GM19397 (cell line): ENCODE results near the gene ABCC1.
"Not testable (repeated sequence)": the region's sequence is repeated elsewhere in the genome, so short reads cannot be mapped to it uniquely, and the experiment has no call there.

Experiments
- ATAC-seq: cut with Tn5 transposase; IDR thresholded peaks from one replicate; pipeline ENCODE4 v1.9.1; 2021; ENCODE audit warnings: mild to moderate bottlenecking, moderate library complexity; ENCODE audit not compliant: unreplicated experiment

The ABCC1 gene

DNA sequence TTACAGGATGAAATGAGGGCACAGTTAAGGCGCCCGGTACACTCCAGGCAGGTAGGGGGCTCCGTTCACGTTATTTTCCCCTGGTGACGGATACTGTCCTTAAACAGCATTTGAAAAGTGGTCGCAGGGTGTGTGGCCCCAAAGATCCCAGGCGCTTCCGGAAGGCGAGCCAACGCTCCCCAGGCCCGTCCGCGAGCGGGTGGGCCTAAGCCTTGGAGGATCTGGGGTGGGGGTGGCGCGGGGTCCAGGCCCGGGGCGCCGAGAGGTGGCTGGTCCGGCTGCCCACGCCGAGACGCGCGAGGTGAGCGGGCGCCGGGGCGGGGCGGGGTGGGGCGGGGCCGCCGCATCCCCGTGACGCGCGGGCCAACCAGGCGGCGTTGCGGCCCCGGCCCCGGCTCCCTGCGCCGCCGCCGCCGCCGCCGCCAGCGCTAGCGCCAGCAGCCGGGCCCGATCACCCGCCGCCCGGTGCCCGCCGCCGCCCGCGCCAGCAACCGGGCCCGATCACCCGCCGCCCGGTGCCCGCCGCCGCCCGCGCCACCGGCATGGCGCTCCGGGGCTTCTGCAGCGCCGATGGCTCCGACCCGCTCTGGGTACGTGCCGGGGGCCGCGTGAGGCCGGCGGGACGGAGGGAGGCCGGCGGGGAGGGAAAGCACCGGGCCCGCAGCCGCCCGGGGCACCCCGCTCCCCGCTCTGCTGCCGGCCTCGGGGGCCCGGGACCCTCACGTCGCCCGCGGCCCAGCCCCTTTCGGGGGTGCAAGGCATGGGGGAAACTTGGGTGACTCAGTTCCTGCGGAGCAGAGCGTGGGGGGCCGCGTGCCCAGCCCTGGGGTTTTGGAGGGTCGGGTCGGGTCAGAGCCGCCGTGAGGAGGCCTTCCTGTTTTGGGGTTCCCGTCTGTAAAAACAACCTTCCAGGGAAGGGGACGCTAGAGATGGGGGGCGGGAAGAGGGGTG is at the start of gene ABCC1:
ABCC1 (plus strand) TSS at position 407 of the 951 bp plus-strand sequence; CDS start at position 543, 136 bp downstream.
- ATAC-seq = peak; percentile 64

DNA sequence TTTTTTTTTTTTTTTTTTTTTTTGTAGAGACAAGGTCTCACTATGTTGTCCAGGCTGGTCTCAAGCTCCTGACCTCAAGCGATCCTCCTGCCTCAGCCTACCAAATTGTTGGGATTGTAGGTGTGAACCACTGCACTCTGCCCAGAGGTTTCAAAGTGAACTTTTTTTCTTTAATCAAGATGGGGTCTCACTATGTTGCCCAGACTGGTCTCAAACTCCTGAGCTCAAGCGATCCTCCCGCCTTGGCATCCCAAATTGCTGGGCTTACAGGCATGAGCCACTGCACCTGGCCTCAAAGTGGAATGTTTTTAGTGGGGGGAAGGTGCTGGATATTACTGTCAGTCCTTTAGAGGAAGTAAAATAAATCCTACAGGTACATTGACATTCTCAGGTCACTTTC is 49.1 kb upstream of the ABCC1 start:
- no peak for ATAC-seq

DNA sequence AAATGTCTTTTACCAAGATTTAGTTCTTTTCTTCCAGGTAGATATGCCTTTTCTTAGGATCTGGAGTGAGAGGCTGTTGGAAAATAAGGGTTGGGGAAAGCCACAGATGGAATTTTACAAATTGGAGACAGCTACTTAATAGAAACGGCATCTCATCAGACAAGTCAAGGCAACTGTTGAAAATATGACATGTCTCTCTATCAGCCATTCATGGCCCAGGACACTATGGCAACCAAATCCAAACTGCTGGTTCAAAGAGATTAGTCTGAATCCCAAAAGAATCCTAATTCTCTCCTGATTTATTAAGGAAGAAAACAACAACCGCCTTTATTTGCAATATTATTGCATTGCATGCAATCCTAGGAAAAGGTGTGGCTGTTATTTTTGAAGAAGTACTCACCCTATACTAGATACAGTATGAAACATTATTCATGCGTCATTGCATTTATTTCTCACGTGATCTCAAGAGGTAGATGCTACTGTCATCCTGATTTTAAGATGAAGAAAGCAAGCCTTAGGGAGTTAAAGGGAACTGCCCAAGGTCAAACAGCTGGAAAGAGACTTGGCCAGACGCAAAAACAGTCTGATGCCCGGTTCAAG is 48.4 kb upstream of the ABCC1 start:
- ATAC-seq = no peak

DNA sequence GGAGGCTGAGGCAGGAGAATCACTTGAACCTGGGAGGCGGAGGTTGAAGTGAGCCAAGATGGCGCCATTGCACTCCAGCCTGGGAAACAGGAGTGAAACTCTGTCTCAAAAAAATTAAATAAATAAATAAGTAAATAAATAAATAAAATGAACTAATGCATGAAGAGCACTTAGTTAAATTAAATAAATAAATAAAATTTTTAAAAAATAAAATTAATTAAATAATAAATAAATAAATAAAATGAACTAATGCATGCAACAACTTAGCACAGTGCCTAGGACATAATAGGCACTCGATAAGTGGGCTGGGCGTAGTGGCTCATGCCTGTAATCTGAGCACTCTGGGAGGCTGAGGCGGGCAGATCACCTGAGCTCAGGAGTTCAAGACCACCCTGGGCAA is 45.5 kb upstream of the ABCC1 start:
- ATAC-seq = no peak

DNA sequence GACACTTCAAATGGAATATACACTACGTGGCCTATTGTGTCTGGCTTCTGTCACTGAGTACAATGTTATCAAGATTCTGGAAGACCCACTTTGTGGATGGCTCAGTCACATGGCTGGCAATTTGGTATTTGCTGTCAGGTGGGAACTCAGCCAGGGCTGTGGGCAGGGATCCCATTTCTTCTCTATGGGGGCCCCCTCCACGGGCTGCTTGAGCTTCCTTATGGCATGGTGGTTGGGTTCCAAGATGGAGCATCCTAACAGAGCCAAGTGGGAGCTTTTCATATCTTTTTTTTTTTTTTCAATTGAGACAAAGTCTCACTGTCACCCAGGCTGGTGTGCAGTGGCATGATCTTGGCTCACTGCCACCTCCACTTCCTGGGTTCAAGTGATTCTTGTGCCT is 43.0 kb upstream of the ABCC1 start:
- no peak for ATAC-seq

DNA sequence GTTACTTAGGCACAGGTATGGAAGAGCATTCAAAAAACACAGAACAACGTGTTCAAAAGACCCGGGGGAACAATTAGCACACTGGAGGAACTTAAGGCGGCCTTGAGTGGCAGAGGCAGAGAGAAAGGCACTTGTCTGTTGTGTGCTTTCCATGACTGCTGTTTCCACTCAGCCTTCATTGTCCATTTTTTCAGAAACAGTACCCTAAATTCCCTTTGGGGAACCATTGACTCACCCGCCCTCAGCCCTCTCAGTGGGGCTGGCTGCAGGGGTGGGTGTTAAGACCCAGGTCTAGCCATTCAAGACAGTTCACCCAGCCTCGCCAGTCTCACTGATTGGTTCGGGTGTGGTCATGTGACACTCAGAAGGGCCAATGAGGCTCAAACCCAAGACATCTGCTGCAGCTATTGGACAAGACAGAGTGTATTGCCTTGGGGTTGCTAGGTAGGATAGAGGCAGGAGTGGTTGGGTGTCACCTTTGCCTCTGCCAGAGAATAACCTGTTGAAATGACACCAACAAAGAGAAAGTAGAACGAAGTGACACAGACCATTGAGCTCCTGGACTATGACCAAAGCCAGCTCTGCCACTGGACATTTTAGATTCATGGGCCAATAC is 41.4 kb upstream of the ABCC1 start:
- ATAC-seq = peak; percentile 96

DNA sequence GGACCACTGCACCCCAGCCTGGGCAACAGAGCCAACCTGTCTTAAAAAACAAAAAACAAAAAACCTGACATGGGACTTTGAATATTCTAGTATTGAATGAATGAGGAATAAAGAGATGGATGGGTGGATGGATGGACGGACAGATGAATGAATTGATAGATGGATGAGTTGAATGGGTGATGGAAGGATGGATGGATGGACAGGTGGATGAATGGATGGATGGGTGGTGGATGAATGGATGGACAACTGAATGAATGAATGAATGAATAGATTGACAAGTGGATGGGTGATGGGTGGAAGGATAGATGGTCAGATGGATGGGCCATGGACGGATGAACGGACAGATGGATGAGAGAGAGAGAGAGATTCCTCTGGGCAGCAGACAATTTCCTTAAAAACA is 38.2 kb upstream of the ABCC1 start:
- ATAC-seq = no peak

DNA sequence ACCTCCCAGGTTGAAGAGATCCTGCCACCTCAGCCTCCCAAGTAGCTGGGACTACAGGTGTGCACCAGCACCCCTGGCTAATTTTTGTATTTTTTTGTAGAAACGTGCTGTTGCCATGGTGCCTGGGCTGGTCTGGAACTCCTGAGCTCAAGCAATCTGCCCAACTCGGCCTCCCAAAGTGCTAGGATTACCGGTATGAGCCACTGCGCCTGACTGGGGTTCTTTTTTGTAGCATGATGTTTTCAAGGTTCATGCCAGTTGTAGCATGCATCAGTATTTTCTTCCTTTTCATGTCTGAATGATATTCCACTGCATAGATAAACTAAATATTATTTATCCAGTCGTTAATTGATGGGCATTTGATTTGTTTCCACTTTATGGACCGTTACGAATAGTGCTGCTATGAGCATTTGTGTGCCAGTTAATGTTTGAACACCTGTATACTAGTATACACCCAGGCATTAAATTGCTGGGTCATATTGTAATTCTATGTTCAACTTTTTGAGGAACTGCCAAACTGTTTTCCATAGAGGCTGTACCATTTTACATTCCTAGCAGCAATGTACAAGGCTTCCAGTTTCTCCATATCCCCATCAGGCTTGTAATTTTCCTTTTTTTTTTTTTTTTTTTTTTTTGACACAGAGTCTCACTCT is 36.2 kb upstream of the ABCC1 start:
- no peak for ATAC-seq

DNA sequence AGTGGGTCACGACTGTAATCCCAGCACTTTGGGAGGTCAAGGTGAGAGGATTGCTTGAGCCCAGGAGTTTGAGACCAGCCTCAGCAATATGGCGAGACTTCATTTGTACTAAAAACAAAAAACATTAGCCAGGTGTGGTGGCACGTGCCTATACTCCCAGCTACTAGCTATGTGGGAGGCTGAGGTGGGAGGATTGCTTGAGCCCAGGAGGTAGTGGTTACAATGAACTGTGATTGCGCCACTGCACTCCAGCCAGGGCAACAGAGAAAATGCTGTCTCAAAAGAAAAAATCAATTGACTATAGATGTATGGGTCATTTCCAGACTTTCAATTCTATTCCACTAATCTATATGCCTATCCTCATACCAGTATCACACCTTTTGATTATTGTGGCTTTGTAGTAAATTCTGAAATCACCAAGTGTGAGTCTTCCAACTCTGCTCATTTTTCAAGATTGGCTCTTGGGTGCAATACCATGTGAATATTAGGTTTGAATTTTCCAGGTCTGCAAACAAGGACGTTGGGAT is 33.8 kb upstream of the ABCC1 start:
- no peak for ATAC-seq

DNA sequence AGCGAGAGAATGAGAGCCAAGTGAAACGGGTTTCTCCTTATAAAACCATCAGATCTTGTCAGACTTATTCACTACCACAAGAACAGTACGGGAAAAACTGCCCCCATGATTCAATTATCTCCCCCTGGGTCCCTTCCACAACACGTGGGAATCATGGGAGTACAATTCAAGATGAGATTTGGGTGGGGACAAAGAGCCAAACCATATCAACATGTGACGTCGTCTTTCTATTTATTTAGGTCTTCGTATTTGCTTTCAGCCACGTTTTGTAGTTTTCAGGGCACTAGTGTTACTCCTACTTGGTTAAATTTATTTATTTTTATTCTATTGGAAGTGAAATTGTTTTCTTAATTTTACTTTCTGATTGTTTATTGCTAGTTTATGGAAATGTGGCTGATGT is 33.1 kb upstream of the ABCC1 start:
- no peak for ATAC-seq

DNA sequence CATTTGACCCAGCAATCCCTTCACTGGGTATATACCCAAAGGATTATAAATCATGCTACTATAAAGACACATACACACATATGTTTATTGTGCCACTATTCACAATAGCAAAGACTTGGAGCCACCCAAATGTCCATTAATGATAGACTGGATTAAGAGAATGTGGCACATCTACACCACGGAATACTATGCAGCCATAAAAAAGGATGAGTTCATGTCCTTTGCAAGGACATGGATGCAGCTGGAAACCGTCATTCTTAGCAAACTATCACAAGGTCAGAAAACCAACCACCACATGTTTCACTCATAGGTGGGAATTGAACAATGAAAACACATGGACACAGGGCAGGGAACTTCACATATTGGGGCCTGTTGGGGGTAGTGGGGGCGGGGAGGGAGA is 31.1 kb upstream of the ABCC1 start:
- not testable (repeated sequence) for ATAC-seq

DNA sequence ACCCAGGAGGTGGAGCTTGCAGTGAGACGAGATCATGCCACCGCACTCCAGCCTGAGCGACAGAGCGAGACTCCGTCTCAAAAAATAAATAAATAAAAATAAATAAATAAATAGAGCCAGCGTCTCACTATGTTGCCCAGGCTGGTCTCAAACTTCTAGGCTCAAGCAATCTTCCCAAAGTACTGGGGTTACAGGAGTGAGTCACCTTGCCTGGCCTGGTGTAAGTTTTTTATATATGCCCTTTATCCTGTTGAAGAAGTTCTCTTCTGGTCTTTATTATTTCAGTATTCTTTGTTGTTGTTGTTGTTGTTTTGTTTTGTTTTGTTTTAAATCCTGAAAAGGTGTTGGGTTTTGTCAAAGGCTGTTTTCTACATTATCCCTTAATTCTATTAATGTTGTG is 30.1 kb upstream of the ABCC1 start:
- no peak for ATAC-seq

DNA sequence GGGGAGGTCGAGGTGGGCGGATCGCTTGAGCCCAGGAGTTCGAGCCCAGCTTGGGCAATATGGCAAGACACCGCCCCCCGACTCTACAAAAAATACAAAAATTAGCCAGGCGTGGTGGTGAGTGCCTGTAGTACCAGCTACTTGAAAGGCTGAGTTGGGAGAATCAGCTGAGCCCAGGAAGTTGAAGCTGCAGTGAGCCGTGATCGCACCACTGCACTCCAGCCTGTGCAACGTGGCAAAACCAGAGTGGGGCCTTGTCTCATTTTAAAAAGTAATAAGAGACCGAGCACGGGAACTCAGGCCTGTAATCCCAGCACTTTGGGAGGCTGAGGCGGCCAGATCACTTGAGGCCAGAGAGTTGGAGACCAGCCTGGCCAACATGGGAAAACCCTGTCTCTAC is 24.4 kb upstream of the ABCC1 start:
- ATAC-seq = no peak

DNA sequence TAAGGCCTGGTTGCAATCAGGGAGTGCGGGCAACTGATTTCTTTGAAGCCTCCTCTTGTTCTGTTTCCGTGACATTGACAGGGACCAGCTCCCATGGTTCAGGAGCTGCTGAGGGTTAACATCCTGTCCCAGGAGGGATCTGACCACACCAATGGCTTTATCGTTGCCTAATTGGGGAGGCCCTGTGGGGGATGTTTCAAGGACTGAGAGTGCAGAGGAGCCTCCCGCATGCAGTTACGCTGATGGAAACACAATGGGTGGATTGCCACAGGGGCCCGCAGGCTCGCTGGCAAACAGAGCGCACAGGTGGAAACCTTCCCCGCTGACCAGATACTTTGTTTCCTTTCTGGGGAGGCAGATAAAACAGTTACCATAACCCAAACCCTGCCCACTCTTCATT is 23.8 kb upstream of the ABCC1 start:
- no peak for ATAC-seq

DNA sequence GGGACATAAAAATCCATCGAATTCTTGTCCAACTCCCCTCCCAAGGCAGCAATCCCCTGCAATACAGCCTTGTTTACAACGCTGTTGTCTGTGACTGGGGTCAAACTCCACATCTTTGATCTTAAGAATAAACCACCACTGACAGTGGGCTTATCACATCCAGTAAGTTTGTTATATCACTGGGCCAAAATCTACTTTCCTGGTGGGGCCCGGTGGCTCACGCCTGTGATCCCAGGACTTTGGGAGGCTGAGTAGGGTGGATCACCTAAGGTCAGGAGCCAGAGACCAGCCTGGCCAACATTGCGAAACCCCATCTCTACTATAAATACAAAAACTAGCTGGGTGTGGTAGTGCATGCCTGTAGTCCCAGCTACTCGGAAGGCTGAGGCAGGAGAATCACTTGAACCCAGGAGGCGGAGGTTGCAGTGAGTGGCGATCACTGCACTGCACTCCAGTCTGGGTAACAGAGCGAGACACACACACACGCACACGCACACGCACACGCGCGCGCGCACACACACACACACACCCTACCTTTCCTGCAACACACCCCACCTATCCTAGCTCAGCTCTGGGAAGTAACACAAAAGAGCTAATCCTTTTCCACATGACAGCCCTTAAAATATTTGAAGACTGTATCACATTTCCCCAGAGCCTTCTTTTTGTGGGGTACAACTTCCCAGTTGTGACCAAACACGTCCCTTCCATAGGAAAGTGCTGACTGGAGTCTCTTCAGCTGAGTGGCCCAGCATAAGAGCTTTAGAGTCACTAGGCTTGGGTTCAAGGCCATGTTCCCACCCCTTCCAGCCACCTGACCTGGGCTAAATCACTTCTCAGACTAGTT is 20.9 kb upstream of the ABCC1 start:
- no peak for ATAC-seq

DNA sequence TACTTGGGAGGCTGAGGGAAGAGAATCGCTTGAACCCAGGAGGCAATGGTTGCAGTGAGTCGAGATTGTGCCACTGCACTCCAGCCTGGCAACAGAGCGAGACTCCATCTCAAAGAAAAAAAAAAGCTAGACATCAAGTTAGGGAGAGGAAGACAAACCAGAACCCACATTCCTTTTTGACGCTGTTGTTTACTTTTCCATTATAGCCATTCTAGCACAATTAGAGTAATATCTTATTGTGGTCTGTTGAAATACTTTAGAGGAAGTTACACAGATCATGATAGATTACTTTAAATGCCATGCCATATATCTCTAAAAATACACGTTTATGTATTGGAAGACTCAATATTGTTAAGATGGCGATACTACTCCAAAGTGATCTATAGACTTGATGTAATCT is 16.5 kb upstream of the ABCC1 start:
- ATAC-seq = no peak

DNA sequence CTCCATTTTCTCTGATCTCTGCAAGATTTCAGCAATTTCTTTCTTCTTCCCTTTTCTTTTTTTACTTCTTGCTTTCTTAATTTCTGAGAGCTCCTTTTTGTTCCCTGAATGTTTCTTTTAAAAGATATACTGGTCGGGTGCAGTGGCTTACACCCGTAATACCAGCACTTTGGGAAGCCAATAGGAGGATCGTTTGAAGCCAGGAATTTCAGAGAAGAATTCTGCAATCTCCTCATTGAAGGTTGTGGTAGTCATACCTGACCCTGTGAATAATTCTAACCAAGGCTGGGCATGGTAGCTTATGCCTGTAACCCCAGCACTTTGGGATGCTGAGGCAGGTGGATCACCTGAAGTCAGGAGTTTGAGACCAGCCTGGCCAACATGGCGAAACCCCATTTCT is 15.6 kb upstream of the ABCC1 start:
- ATAC-seq = no peak

DNA sequence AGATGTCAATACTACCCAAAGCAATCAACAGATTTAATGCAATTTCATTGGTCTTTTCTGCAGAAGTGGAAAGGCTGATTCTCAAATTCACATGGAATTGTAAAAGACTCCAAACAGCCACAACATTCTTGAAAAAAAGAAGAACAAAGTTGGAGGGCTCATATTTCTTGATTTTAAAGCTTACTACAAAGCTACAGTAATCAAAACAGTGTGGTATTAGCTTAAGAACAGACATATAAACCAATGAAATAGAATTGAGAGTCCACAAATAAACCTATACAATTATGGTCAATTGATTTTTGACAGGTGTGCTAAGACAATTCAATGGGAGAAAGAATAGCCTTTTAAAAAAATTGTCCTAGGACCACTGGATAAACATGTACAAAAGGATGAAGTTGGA is 14.4 kb upstream of the ABCC1 start:
- ATAC-seq = no peak

DNA sequence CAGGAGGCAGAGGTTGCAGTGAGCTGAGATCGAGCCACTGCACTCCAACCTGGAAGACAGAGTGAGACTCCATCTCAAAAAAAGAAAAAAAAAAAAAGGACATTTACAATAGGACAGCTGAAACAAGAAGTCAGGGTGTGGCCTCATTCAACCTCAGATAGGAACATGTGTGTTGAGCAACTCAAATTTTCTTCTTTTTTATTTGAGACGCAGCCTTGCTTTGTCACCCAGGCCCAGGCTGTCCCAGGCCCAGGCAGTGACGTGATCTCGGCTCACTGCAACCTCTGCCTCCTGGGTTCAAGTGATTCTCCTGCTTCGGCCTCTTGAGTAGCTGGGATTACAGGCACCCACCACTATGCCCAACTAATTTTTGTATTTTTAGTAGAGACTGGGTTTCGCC is 12.6 kb upstream of the ABCC1 start:
- not testable (repeated sequence) for ATAC-seq

DNA sequence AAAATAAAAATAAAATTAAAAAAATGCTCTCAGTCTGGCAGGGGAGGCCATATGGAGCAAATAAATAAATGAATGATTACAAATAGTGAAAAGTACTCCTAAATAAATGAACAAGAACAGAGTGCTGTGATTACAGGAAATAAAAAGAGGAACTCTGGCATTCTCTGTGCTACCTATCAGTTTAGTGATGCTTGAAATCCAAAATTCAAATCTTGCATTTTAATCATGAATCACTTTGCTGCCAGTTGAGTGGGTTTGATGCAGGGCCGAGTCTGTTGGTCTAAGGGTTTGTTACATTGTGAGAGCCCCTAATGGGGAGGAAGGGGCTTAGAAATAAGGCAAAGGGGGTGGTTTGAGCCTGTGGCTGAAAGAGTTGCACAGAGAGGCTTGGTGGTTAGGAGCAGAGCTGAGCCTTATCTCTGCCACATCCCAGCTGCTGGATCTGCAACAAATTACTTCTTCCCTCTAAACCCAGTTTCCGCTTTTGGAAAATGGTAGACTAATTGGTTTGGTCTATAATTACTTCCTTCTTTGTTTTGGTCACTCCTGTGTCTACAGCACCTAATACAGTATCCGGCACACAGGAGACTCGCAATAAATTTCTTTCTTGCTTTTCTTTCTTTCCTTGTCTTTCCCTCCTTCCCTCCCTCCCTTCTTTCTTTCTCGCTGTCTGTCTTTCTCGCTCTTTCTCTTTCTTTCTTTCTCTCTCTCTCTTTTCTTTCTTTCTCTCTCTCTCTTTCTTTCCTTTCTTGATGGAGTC is 6.3 kb upstream of the ABCC1 start:
- no peak for ATAC-seq
